ENCODE data around the gene ITGA11.

- TF ChIP-seq CTCF (conservative IDR thresholded peaks at IDR 0.05 in 1 of 2, IDR thresholded peaks at IDR 0.05 in 1 of 2; ENCODE audit: low read depth in 1 of 2, low read length in 2 of 2), result no peak
- TF ChIP-seq EZH2 (IDR thresholded peaks at IDR 0.05; ENCODE audit: low read length, missing control alignments), result no peak
Measured at GRCh38 chr15:68298882-68299381, 133.0 kb downstream of the ITGA11 start.

Data from fibroblast of lung (primary cell).